TTC549 (cell line): ENCODE results near the gene MYH15.

Experiments used
- FAIRE-seq: peaks from 2 replicates; lab custom pipeline; 2012; peaks lifted over from hg19 to GRCh38; lab: Jason Lieb, UNC

The MYH15 gene

GRCh38 chr3:108509263-108509662 is 1.1 kb downstream of the MYH15 start:
- FAIRE-seq, result no peak

- no peak for FAIRE-seq
These were observed 2.5 kb downstream of the MYH15 start for GRCh38 chr3:108507902-108508301.

- FAIRE-seq, result no peak
These were observed 4.6 kb downstream of the MYH15 start for GRCh38 chr3:108505811-108506210.

- no peak for FAIRE-seq
These were observed 6.7 kb downstream of the MYH15 start for GRCh38 chr3:108503722-108504121.

GRCh38 chr3:108501535-108501934 is 8.9 kb downstream of the MYH15 start:
- FAIRE-seq, result no peak

- FAIRE-seq, result no peak
These were observed 9.7 kb downstream of the MYH15 start for GRCh38 chr3:108500728-108501127.

- FAIRE-seq, result no peak
These were observed 13.1 kb downstream of the MYH15 start for GRCh38 chr3:108497271-108497670.

GRCh38 chr3:108495717-108496116 is 14.7 kb downstream of the MYH15 start:
- no peak for FAIRE-seq

- FAIRE-seq, result no peak
These were observed 15.4 kb downstream of the MYH15 start for GRCh38 chr3:108494906-108495531.

- FAIRE-seq, result no peak
These were observed 16.5 kb downstream of the MYH15 start for GRCh38 chr3:108493862-108494261.

- no peak for FAIRE-seq
These were observed 18.9 kb downstream of the MYH15 start for GRCh38 chr3:108491456-108491855.

GRCh38 chr3:108489776-108490175 is 20.6 kb downstream of the MYH15 start:
- FAIRE-seq, result no peak

- no peak for FAIRE-seq
These were observed 21.8 kb downstream of the MYH15 start for GRCh38 chr3:108488631-108489030.

- no peak for FAIRE-seq
These were observed 23.0 kb downstream of the MYH15 start for GRCh38 chr3:108487439-108487838.

GRCh38 chr3:108486941-108487340 is 23.5 kb downstream of the MYH15 start:
- FAIRE-seq, result no peak

GRCh38 chr3:108486338-108486737 is 24.1 kb downstream of the MYH15 start:
- no peak for FAIRE-seq

- no peak for FAIRE-seq
These were observed 25.2 kb downstream of the MYH15 start for GRCh38 chr3:108485146-108485545.

- FAIRE-seq, result no peak
These were observed 31.2 kb downstream of the MYH15 start for GRCh38 chr3:108479224-108479623.

- peak; percentile 87 for FAIRE-seq
These were observed 32.8 kb downstream of the MYH15 start for GRCh38 chr3:108477511-108478147.

- FAIRE-seq, result no peak
These were observed 35.1 kb downstream of the MYH15 start for GRCh38 chr3:108475220-108475782.

GRCh38 chr3:108474581-108474980 is 35.8 kb downstream of the MYH15 start:
- no peak for FAIRE-seq

GRCh38 chr3:108473711-108474110 is 36.7 kb downstream of the MYH15 start:
- no peak for FAIRE-seq

- FAIRE-seq, result no peak
These were observed 38.3 kb downstream of the MYH15 start for GRCh38 chr3:108472001-108472591.

- FAIRE-seq, result no peak
These were observed 39.0 kb downstream of the MYH15 start for GRCh38 chr3:108471426-108471825.
